GM12878 (cell line): ENCODE results near the gene KRCC1. TPM values are rescaled to one million over a fixed set of nuclear protein-coding genes. Genes with fewer than 3 reads are reported as not detected.

Experiments used
- ATAC-seq: fragments of 200-7000 bp; cut with Tn5 transposase; 3 replicates; pipeline ENCODE4 v1.9.1; 2020; ENCODE audit warnings: mild to moderate bottlenecking, moderate library complexity
- BruUV-seq: library from RNA; stranded (reverse); fragments of 400-500 nt; replicated peaks from 2 replicates; lab custom pipeline; 2021; lab: Mats Ljungman, UMichigan
- CTCF ChIA-PET: fragments of 300-600 bp; sonication (Branson Sonifier 250); formaldehyde crosslinking; extraction: SDS; loops from one replicate; lab custom pipeline; 2021; ENCODE audit warnings: inconsistent platforms; lab: Yijun Ruan, JAX
- POLR2A ChIA-PET: fragments of 350-600 bp; formaldehyde crosslinking; extraction: SDS; loops from one replicate; lab custom pipeline; 2021; ENCODE audit warnings: inconsistent platforms; lab: Charles Lee
- RAD21 ChIA-PET: fragments of 300-600 bp; sonication (Branson Sonifier 250); formaldehyde crosslinking; loops from one replicate; lab custom pipeline; 2023; ENCODE audit warnings: antibody characterized with exemption; ENCODE audit not compliant: unreplicated experiment; lab: Charles Lee
- SMC1A ChIA-PET: fragments of 300-600 bp; sonication (Branson Sonifier 250); formaldehyde crosslinking; loops from one replicate; lab custom pipeline; 2023; ENCODE audit not compliant: unreplicated experiment, uncharacterized antibody; lab: Charles Lee
- DNase-seq: peaks from one replicate; pipeline ENCODE4 v3.0.0-alpha.2; 2011; ENCODE audit warnings: low read depth, low spot score
- FAIRE-seq: peaks from 3 replicates; lab custom pipeline; 2011; peaks lifted over from hg19 to GRCh38; lab: Jason Lieb, UNC
- H2AFZ ChIP-seq: 2 replicates; pipeline ENCODE4 v1.6.0; 2011; ENCODE audit warnings: low read depth, low read length, control low read depth; ENCODE audit not compliant: control insufficient read depth
- H3K27ac ChIP-seq: 2 replicates; pipeline ENCODE4 v1.5.1; 2011; ENCODE audit warnings: control low read depth; ENCODE audit not compliant: control insufficient read depth, insufficient read depth
- H3K27me3 ChIP-seq, 2 experiments: replicated peaks in 1 of 2; 2 replicates each; pipeline versions ENCODE4 v1.6.0 to v1.6.1; 2011; ENCODE audit warnings: low read length in 1 of 2; ENCODE audit not compliant: control insufficient read depth in 2 of 2, insufficient read depth in 2 of 2
- H3K36me3 ChIP-seq, 2 experiments: 2 replicates each; pipeline ENCODE4 v1.5.1; 2011; ENCODE audit warnings: low read length in 1 of 2; ENCODE audit not compliant: control insufficient read depth in 2 of 2, insufficient read depth in 2 of 2
- H3K4me1 ChIP-seq: 2 replicates; pipeline ENCODE4 v1.6.1; 2011; ENCODE audit warnings: mild to moderate bottlenecking, low read length, moderate library complexity, mixed read lengths; ENCODE audit not compliant: control insufficient read depth, insufficient read depth
- H3K4me2 ChIP-seq: 2 replicates; pipeline ENCODE4 v1.6.0; 2011; ENCODE audit warnings: control low read depth; ENCODE audit not compliant: control insufficient read depth, insufficient read depth
- H3K4me3 ChIP-seq: fragments of 200-600 bp; sonication (generic); 2 replicates; pipeline ENCODE4 v1.5.1; 2016
- H3K79me2 ChIP-seq: 2 replicates; pipeline ENCODE4 v1.6.0; 2011; ENCODE audit warnings: low read length; ENCODE audit not compliant: control insufficient read depth, insufficient read depth
- H3K9ac ChIP-seq: 2 replicates; pipeline ENCODE4 v1.8.0; 2011; ENCODE audit warnings: low read length, control low read depth, mixed read lengths; ENCODE audit not compliant: control insufficient read depth, insufficient read depth
- H3K9me3 ChIP-seq: replicated peaks from 3 replicates; pipeline ENCODE4 v1.5.1; 2011; ENCODE audit warnings: mild to moderate bottlenecking, low read length; ENCODE audit not compliant: control insufficient read depth, insufficient read depth
- H4K20me1 ChIP-seq: 2 replicates; pipeline ENCODE4 v1.6.0; 2011; ENCODE audit not compliant: control insufficient read depth, insufficient read depth
- EGR1 ChIP-seq, 2 experiments: IDR thresholded peaks; 1 replicate in 1 of 2; 2 replicates in 1 of 2; pipeline ENCODE4 v1.6.1; 2011 to 2012; ENCODE audit warnings: low read depth in 2 of 2, low read length in 2 of 2, borderline replicate concordance in 1 of 2, mild to moderate bottlenecking in 1 of 2, moderate library complexity in 1 of 2
- EP300 ChIP-seq, 2 experiments: fragments of 150-350 bp in 1 of 2; IDR thresholded peaks; 2 replicates each; pipeline ENCODE4 v1.6.1; 2011 to 2012; ENCODE audit warnings: low read depth in 2 of 2, low read length in 2 of 2, borderline replicate concordance in 1 of 2, improper control_type of control experiment in 1 of 2, inconsistent platforms in 1 of 2; ENCODE audit not compliant: control insufficient read depth in 1 of 2
- EZH2 ChIP-seq: IDR thresholded peaks from 2 replicates; pipeline ENCODE4 v1.6.1; 2012; ENCODE audit warnings: low read depth, mild to moderate bottlenecking, control low read depth, inconsistent platforms, low read length, borderline replicate concordance; ENCODE audit not compliant: control insufficient read depth
- HDAC2 ChIP-seq: fragments of 200-600 bp; sonication (generic); IDR thresholded peaks from 2 replicates; pipeline ENCODE4 v1.6.1; 2017
- MTA3 ChIP-seq: IDR thresholded peaks from 2 replicates; pipeline ENCODE4 v1.6.1; 2012; ENCODE audit warnings: low read length, inconsistent platforms, borderline replicate concordance
- MXI1 ChIP-seq: fragments of 150-350 bp; IDR thresholded peaks from 2 replicates; pipeline ENCODE4 v1.6.1; 2011; ENCODE audit warnings: low read depth, mild to moderate bottlenecking, inconsistent platforms, low read length, improper control_type of control experiment
- NFYA ChIP-seq: IDR thresholded peaks from 2 replicates; pipeline ENCODE4 v1.6.1; 2011; ENCODE audit warnings: low read depth, mild to moderate bottlenecking, low read length, improper control_type of control experiment, borderline replicate concordance
- NR2F1 ChIP-seq: fragments of 450-650 bp; conservative IDR thresholded peaks from 2 replicates; pipeline ENCODE4 v1.6.1; 2017; ENCODE audit warnings: mild to moderate bottlenecking
- POLR2AphosphoS2 ChIP-seq: IDR thresholded peaks from 2 replicates; pipeline ENCODE4 v1.6.1; 2011; ENCODE audit warnings: low read depth, mild to moderate bottlenecking, low read length, improper control_type of control experiment, moderate library complexity
- POLR2AphosphoS5 ChIP-seq: IDR thresholded peaks from 2 replicates; pipeline ENCODE4 v1.6.1; 2011; ENCODE audit warnings: mild to moderate bottlenecking, low read length, inconsistent platforms
- STAT1 ChIP-seq: fragments of 450-650 bp; conservative IDR thresholded peaks from 2 replicates; pipeline ENCODE4 v1.6.1; 2014; ENCODE audit warnings: antibody characterized with exemption, mild to moderate bottlenecking
- SUZ12 ChIP-seq: fragments of 200-600 bp; sonication (generic); IDR thresholded peaks from one replicate; pipeline ENCODE4 v1.6.1; 2018; ENCODE audit warnings: antibody characterized with exemption, mild to moderate bottlenecking; ENCODE audit not compliant: unreplicated experiment
- ZZZ3 ChIP-seq: IDR thresholded peaks from 2 replicates; pipeline ENCODE4 v1.6.1; 2011; ENCODE audit warnings: low read depth; ENCODE audit not compliant: control insufficient read depth, insufficient read length
- WGBS: methylation state at CpG from one replicate; pipeline ENCODE4 v1.1.6; 2016; ENCODE audit warnings: low lambda C conversion rate; ENCODE audit not compliant: insufficient replicate concordance, insufficient coverage; ENCODE audit errors: missing lambda C conversion rate; 5-methylcytosine and 5-hydroxymethylcytosine counted together
- in situ Hi-C: fragments of 300-500 bp; cut with MboI; formaldehyde crosslinking; loops from 9 replicates; pipeline ENCODE4 v1.14.3; 2018; ENCODE audit warnings: mixed read lengths
- intact Hi-C: fragments of 100-400 bp; cut with micrococcal nuclease; formaldehyde crosslinking; loops from one replicate; pipeline ENCODE4 v1.14.2; 2022; ENCODE audit not compliant: unreplicated experiment
- polyA plus RNA-seq, 11 experiments: library from polyadenylated mRNA; depleted of rRNA in 4 of 11; unstranded in 6 of 11; stranded (reverse) in 5 of 11; fragments of >200 nt; fragmentation: Nextera tagmentation in 4 of 11; fragmentation: Illumina TruSeq in 1 of 11; extraction: Ambion mirVana in 4 of 11; extraction: Trizol in 1 of 11; gene quantifications; 1 replicate in 1 of 11; 2 replicates in 10 of 11; pipeline versions ENCODE4 v1.2.1 to v1.2.3, GENCODE V29; 2011 to 2016; ENCODE audit warnings: inconsistent platforms in 2 of 11, missing spikeins in 2 of 11, low read depth in 1 of 11
- total RNA-seq, 4 experiments: library from RNA; depleted of rRNA in 3 of 4; stranded (reverse); fragments of >200 nt in 3 of 4; fragmentation: Illumina TruSeq in 1 of 4; extraction: Trizol in 1 of 4; gene quantifications; 2 replicates each; pipeline versions ENCODE4 v1.2.1 to v1.2.3, GENCODE V29; 2013 to 2021
- TF ChIP-seq, protein P1 (sequence below): fragments of 450-650 bp; formaldehyde crosslinking; IDR thresholded peaks from 2 replicates; pipeline ENCODE4 v1.5.0; 2022; ENCODE audit warnings: mild to moderate bottlenecking, missing genetic modification characterization
- TF ChIP-seq, protein P2 (sequence below): IDR thresholded peaks from 2 replicates; pipeline ENCODE4 v1.6.1; 2012; ENCODE audit warnings: low read length, inconsistent platforms

Gene KRCC1
- total and polyA plus RNA-seq, 10 of the 15 experiments (the other 5 are each of a cell fraction or from before 2014, with no cell fraction given), result 3.8 to 27.2 (median 12.5) TPM

- ATAC-seq (no peak), FAIRE-seq (no peak), DNase-seq (no peak)
- 56% methylated on average over 8 of the region's 8 CpGs for WGBS
- H4K20me1 ChIP-seq, result no peaks in the 10 kb centered on the region
- H3K36me3 ChIP-seq, result no peaks in the 10 kb centered on the region
- ChIA-PET RAD21 (no interaction called here), CTCF (interaction anchor here (1.3 kb wide), 2 partner anchors 14 to 30 kb away, joined by 3 to 5 read pairs; no protein-coding TSS in a partner anchor), POLR2A (no interaction called here), SMC1A (no interaction called here)
- no peaks in the 10 kb centered on the region for H3K9me3 ChIP-seq
- no peak overlapping the region for H3K9ac ChIP-seq
- no peaks in the 10 kb centered on the region for H3K79me2 ChIP-seq
- H3K27me3 ChIP-seq, result peaks cover 2 to 3% of the 10 kb centered on the region in 2 experiments; a peak in 2 of 4 replicates
- H3K4me2 ChIP-seq, result no peak overlapping the region
- H3K27ac ChIP-seq, result no peak overlapping the region
- no peak overlapping the region for H3K4me3 ChIP-seq
- intact Hi-C loops (loop anchor here (10.0 kb wide), 1 partner anchor 56 kb away; no protein-coding TSS in a partner anchor), in situ Hi-C loops (no loop called here)
- no peak overlapping the region for H2AFZ ChIP-seq
- no peaks in the 10 kb centered on the region for H3K4me1 ChIP-seq
- BruUV-seq, result no TSS peak
- TF ChIP-seq ZZZ3, result no peak
- no peak for TF ChIP-seq EP300 (IDR thresholded peaks at IDR 0.05; ENCODE audit: borderline replicate concordance in 1 of 2, control insufficient read depth in 1 of 2, low read depth in 2 of 2, low read length in 2 of 2)
- no peak for TF ChIP-seq EZH2
- TF ChIP-seq MXI1, result no peak
- no peak for TF ChIP-seq NR2F1
- TF ChIP-seq SUZ12, result no peak
- TF ChIP-seq, protein P1, sequence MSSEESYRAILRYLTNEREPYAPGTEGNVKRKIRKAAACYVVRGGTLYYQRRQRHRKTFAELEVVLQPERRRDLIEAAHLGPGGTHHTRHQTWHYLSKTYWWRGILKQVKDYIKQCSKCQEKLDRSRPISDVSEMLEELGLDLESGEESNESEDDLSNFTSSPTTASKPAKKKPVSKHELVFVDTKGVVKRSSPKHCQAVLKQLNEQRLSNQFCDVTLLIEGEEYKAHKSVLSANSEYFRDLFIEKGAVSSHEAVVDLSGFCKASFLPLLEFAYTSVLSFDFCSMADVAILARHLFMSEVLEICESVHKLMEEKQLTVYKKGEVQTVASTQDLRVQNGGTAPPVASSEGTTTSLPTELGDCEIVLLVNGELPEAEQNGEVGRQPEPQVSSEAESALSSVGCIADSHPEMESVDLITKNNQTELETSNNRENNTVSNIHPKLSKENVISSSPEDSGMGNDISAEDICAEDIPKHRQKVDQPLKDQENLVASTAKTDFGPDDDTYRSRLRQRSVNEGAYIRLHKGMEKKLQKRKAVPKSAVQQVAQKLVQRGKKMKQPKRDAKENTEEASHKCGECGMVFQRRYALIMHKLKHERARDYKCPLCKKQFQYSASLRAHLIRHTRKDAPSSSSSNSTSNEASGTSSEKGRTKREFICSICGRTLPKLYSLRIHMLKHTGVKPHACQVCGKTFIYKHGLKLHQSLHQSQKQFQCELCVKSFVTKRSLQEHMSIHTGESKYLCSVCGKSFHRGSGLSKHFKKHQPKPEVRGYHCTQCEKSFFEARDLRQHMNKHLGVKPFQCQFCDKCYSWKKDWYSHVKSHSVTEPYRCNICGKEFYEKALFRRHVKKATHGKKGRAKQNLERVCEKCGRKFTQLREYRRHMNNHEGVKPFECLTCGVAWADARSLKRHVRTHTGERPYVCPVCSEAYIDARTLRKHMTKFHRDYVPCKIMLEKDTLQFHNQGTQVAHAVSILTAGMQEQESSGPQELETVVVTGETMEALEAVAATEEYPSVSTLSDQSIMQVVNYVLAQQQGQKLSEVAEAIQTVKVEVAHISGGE (CRISPR knock-in tag), result no peak
- no peak for TF ChIP-seq POLR2AphosphoS5
- TF ChIP-seq NFYA, result no peak
- TF ChIP-seq STAT1, result no peak
- no peak for TF ChIP-seq POLR2AphosphoS2
- no peak for TF ChIP-seq HDAC2
- no peak for TF ChIP-seq EGR1 (IDR thresholded peaks at IDR 0.05; ENCODE audit: borderline replicate concordance in 1 of 2, low read depth in 2 of 2, low read length in 2 of 2)
- TF ChIP-seq MTA3, result no peak
- TF ChIP-seq, protein P2, sequence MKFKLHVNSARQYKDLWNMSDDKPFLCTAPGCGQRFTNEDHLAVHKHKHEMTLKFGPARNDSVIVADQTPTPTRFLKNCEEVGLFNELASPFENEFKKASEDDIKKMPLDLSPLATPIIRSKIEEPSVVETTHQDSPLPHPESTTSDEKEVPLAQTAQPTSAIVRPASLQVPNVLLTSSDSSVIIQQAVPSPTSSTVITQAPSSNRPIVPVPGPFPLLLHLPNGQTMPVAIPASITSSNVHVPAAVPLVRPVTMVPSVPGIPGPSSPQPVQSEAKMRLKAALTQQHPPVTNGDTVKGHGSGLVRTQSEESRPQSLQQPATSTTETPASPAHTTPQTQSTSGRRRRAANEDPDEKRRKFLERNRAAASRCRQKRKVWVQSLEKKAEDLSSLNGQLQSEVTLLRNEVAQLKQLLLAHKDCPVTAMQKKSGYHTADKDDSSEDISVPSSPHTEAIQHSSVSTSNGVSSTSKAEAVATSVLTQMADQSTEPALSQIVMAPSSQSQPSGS, result no peak
Measured at GRCh38 chr2:88090446-88091283, 35.1 kb upstream of the KRCC1 start.
